Esophagus muscularis mucosa (tissue), 4 donors: ENCODE measurements around the gene BAG1. TPM values are rescaled to one million over a fixed set of nuclear protein-coding genes. Genes with fewer than 3 reads are reported as not detected.

Source experiments
- DNase-seq: peaks from one replicate; pipeline ENCODE4 v3.0.0-alpha.2; 2017; ENCODE audit errors: extremely low spot score
- H3K27ac ChIP-seq, 4 donors: fragments of 200-600 bp; sonication (generic); replicated peaks in 1 of 4; 1 replicate in 3 of 4; 2 replicates in 1 of 4; pipeline ENCODE4 v1.5.1; 2016 to 2019; ENCODE audit warnings: mild to moderate bottlenecking in 1 of 4
- H3K27me3 ChIP-seq, 4 donors: fragments of 200-600 bp; sonication (generic); one replicate each; pipeline versions ENCODE4 v1.5.1 to v1.6.0; 2016 to 2019
- H3K36me3 ChIP-seq, 4 donors: fragments of 200-600 bp; sonication (generic); one replicate each; pipeline ENCODE4 v1.5.1; 2016 to 2019
- H3K4me1 ChIP-seq, 4 donors: fragments of 200-600 bp; sonication (generic); one replicate each; pipeline ENCODE4 v1.5.1; 2016 to 2019
- H3K4me3 ChIP-seq, 4 donors: fragments of 200-600 bp; sonication (generic); 1 replicate in 2 of 4; 2 replicates in 2 of 4; pipeline ENCODE4 v1.5.1; 2016 to 2019; ENCODE audit warnings: mild to moderate bottlenecking in 4 of 4, moderate library complexity in 1 of 4
- H3K9me3 ChIP-seq, 4 donors: fragments of 200-600 bp; sonication (generic); 1 replicate in 3 of 4; 2 replicates in 1 of 4; pipeline ENCODE4 v1.5.1; 2016 to 2019
- EP300 ChIP-seq: sonication (generic); formaldehyde crosslinking; IDR thresholded peaks from one replicate; pipeline ENCODE4 v1.6.1; 2017; ENCODE audit warnings: antibody characterized with exemption
- POLR2A ChIP-seq: fragments of 450-650 bp; IDR thresholded peaks from one replicate; pipeline ENCODE4 v1.6.1; 2017; ENCODE audit warnings: antibody characterized with exemption, moderate library complexity, mild to moderate bottlenecking, low read depth
- POLR2AphosphoS5 ChIP-seq, 2 donors: sonication (generic); formaldehyde crosslinking; IDR thresholded peaks; one replicate each; pipeline ENCODE4 v1.6.1; 2017; ENCODE audit warnings: antibody characterized with exemption in 2 of 2
- WGBS: methylation state at CpG from one replicate; pipeline ENCODE4 v1.1.5; 2018; 5-methylcytosine and 5-hydroxymethylcytosine counted together
- intact Hi-C: fragments of 100-400 bp; cut with DNase I; formaldehyde crosslinking; loops from one replicate; pipeline ENCODE4 v1.15.1; 2023
- total RNA-seq, 4 donors: library from RNA; depleted of rRNA; stranded (reverse); fragments of >200 nt; gene quantifications; one replicate each; pipeline versions ENCODE4 v1.1.0 to v1.2.1, GENCODE V29; 2016
- TF ChIP-seq, protein P1 (sequence below), 3 experiments: fragments of 200-600 bp in 2 of 3; fragments of 450-650 bp in 1 of 3; sonication (generic) in 2 of 3; IDR thresholded peaks; one replicate each; pipeline ENCODE4 v1.5.1; 2017 to 2019; ENCODE audit warnings: antibody characterized with exemption in 3 of 3, mild to moderate bottlenecking in 2 of 3, moderate library complexity in 1 of 3

The BAG1 gene
- total RNA-seq, 4 donors from 2014 or later, result 108 to 154 (median 126) TPM

DNA sequence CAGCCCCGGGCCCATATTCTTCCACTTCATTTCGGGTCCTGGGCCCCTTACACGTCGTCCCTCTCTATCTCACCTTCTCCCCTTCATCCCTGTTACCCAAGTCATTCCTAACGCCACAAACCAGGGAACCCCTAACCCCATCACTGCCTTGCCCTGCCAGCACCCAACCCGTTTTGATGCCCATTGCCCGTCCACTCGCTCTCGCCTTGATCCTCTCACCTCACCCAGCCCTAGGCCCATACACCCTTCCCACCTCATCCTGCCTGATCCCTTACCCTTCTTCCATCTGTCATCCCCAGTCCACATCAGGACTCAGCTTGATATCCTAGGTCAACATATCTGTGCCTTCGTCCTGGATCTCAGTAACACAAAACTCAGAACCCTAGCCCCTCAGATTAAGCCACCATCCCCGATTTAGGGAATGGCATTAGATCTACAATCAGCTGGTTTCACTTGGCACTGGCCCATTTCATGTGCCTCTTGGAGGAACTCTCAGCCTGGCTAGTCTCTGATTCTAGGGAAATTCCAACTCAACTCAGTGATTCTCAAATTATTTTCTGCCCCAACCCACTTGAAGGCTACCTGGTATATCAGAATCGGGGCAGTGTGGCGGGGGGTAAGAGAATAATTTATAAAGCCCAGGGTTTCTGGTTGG is 830 bp upstream of the BAG1 start:
- peaks cover 20 to 67% (median 52%) of the 10 kb centered on the region in 4 donors for H3K36me3 ChIP-seq
- TF ChIP-seq POLR2AphosphoS5 (IDR thresholded peaks at IDR 0.05), result no peak
- peak; percentile 4 for TF ChIP-seq EP300
- TF ChIP-seq POLR2A, result no peak
- H3K27ac ChIP-seq, result peak overlapping the region; percentile 91 to 95 (median 92)
- H3K27me3 ChIP-seq, result no peaks in the 10 kb centered on the region
- WGBS, result 25% methylated on average over 12 of the region's 13 CpGs
- no peak for DNase-seq
- H3K9me3 ChIP-seq, result no peaks in the 10 kb centered on the region
- peak overlapping the region; percentile 71 to 90 (median 86) for H3K4me3 ChIP-seq
- peaks cover 21 to 46% (median 34%) of the 10 kb centered on the region in 4 donors for H3K4me1 ChIP-seq
- intact Hi-C loops, result loop anchor here (10.0 kb wide), 1 partner anchor 881 kb away; the partner anchor contains the start of gene ACO1

DNA sequence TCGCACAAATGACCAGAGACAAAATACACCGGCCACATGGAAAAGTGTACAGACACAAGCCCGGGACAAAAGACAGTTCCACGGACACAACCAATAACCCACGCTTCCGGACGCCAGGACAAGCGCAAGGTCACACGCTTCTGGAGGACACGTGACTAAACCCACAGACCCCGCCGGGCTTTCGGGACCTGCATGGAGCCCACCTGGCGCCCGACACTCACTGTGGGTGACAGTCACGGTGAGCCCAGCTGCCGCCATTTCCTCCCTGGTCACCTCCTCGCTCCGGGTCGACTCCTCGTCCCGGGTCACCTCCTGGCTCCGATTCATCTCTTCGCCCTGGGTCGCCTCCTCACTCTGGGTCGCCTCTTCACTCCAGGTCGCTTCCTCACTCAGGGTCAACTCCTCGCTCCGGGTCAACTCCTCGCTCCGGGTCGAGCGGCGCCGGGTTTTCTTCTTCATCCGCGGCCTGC is 470 bp downstream of the BAG1 start:
- WGBS, result 0% methylated on average over 30 of the region's 37 CpGs
- Histone ChIP-seq H3K4me3 (peak overlapping the region; percentile 71 to 90 (median 86)), H3K9me3 (no peaks in the 10 kb centered on the region), H3K36me3 (peaks cover 24 to 67% (median 56%) of the 10 kb centered on the region in 4 donors), H3K27ac (peak overlapping the region; percentile 91 to 95 (median 92)), H3K4me1 (peaks cover 21 to 46% (median 34%) of the 10 kb centered on the region in 4 donors), H3K27me3 (no peaks in the 10 kb centered on the region)
- no peak for TF ChIP-seq EP300
- TF ChIP-seq, protein P1, sequence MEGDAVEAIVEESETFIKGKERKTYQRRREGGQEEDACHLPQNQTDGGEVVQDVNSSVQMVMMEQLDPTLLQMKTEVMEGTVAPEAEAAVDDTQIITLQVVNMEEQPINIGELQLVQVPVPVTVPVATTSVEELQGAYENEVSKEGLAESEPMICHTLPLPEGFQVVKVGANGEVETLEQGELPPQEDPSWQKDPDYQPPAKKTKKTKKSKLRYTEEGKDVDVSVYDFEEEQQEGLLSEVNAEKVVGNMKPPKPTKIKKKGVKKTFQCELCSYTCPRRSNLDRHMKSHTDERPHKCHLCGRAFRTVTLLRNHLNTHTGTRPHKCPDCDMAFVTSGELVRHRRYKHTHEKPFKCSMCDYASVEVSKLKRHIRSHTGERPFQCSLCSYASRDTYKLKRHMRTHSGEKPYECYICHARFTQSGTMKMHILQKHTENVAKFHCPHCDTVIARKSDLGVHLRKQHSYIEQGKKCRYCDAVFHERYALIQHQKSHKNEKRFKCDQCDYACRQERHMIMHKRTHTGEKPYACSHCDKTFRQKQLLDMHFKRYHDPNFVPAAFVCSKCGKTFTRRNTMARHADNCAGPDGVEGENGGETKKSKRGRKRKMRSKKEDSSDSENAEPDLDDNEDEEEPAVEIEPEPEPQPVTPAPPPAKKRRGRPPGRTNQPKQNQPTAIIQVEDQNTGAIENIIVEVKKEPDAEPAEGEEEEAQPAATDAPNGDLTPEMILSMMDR (IDR thresholded peaks at IDR 0.05), result no peak
- TF ChIP-seq POLR2AphosphoS5 (IDR thresholded peaks at IDR 0.05), result peak in 1 of 2 donors; percentile 15
- TF ChIP-seq POLR2A, result no peak
- DNase-seq, result no peak
- intact Hi-C loops, result loop anchor here (10.0 kb wide), 1 partner anchor 879 kb away; the partner anchor contains the start of gene ACO1

DNA sequence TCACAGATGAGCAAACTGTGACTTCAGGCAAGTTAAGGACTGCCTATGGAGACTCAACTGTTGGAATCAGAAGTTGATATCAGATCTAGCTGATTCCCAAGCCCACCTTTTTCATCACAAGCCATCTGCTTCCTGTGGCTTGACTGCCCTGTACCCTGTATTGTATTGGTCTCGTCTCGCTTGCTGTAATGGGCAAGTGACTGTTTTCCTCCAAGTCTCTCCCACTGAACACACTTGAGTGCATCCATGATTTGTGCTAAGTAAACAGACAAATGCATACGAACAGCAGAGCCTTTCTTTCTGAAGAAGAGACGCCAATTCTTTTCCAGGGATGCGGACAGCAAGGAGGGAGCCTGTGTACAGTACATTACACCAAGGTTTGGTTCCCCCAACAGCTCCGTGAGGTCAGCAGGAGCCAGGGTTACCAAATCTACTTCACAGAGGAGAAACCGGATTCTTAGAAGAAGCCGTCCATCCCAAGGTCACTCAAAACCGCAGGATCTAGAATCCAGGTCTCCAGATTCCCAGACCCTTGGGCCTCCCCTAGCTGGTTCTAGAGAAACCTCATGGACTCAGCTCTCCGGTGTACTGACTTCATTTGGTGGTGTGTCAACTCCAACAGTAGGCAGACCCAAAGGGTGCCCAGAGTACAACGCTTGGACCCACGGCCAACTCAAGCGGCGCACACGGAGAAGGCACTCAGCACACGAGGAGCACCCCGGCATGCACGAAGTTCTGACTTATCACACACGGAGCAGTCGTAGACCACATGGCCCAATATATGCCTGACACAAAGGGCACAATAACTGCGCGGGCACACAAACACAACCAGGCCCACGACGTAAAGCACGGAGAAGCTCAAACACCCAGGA is 1.1 kb downstream of the BAG1 start:
- intact Hi-C loops, result loop anchor here (10.0 kb wide), 1 partner anchor 879 kb away; the partner anchor contains the start of gene ACO1
- Histone ChIP-seq H3K4me1 (peaks cover 21 to 46% (median 34%) of the 10 kb centered on the region in 4 donors), H3K9me3 (no peaks in the 10 kb centered on the region), H3K4me3 (peak overlapping the region; percentile 71 to 90 (median 86)), H3K36me3 (peaks cover 31 to 67% (median 57%) of the 10 kb centered on the region in 4 donors), H3K27ac (peak overlapping the region; percentile 91 to 95 (median 92)), H3K27me3 (no peaks in the 10 kb centered on the region)
- 3% methylated on average over 21 of the region's 25 CpGs for WGBS
- TF ChIP-seq, protein P1 (IDR thresholded peaks at IDR 0.05), result no peak
- no peak for TF ChIP-seq EP300
- no peak for TF ChIP-seq POLR2AphosphoS5 (IDR thresholded peaks at IDR 0.05)
- no peak for TF ChIP-seq POLR2A
- no peak for DNase-seq

DNA sequence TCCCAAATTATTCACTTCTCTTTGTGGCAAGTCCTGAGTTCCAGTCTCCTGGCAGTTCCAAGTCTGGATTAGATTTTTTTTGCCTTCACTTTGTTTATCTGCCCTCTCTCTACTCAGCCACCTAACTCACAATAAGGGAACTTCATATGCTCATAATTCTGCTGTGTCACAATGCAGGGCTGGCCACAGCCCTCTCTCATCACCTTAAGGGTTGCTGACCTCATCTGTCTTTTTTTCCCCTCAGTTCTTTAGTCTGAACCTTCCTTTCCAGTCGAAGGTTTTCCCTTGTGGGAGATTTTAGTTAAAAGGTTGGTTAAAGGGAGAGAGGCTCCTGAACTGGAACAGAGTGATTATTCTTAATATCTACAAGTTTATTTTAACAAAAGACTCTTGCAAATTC is 4.1 kb downstream of the BAG1 start:
- 80% methylated on average over 1 of the region's 1 CpG for WGBS
- intact Hi-C loops, result loop anchor here (10.0 kb wide), 1 partner anchor 876 kb away; the partner anchor contains the start of gene ACO1
- TF ChIP-seq, protein P1 (IDR thresholded peaks at IDR 0.05), result no peak
- TF ChIP-seq POLR2A (no peak), POLR2AphosphoS5 (IDR thresholded peaks at IDR 0.05) (no peak), EP300 (no peak)
- H3K4me3 ChIP-seq, result no peak overlapping the region
- H3K9me3 ChIP-seq, result no peaks in the 10 kb centered on the region
- H3K36me3 ChIP-seq, result peaks cover 61 to 72% (median 68%) of the 10 kb centered on the region in 4 donors
- H3K4me1 ChIP-seq, result peaks cover 11 to 25% (median 20%) of the 10 kb centered on the region in 4 donors
- H3K27ac ChIP-seq, result no peak overlapping the region
- DNase-seq, result no peak
- no peaks in the 10 kb centered on the region for H3K27me3 ChIP-seq

DNA sequence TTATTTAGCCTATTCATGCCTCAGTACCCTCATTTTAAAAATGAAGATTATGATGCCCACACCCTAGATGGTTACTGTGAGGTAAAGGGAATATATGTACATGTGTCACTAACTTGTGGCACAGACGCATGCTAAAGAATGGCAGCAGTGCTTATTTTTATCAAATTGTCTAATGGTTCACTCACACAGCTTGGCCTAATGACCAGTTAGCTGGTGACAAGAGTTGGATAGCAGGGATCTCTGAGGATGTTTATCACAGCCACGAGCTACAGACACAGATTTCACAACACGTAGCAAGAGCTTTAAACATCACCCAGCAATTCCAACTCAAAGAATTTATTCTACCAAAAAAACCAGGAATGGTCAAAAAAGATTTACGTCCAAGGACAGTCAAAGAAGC is 7.2 kb downstream of the BAG1 start:
- WGBS, result 86% methylated on average over 4 of the region's 4 CpGs
- no peaks in the 10 kb centered on the region for H3K27me3 ChIP-seq
- TF ChIP-seq POLR2A, result no peak
- no peak for TF ChIP-seq EP300
- TF ChIP-seq, protein P1 (IDR thresholded peaks at IDR 0.05), result no peak
- TF ChIP-seq POLR2AphosphoS5 (IDR thresholded peaks at IDR 0.05), result no peak
- no peaks in the 10 kb centered on the region for H3K9me3 ChIP-seq
- intact Hi-C loops, result no loop called here
- H3K27ac ChIP-seq, result no peak overlapping the region
- H3K4me1 ChIP-seq, result peaks cover 0 to 6% (median 4%) of the 10 kb centered on the region in 4 donors
- DNase-seq, result no peak
- H3K36me3 ChIP-seq, result peaks cover 84 to 100% (median 98%) of the 10 kb centered on the region in 4 donors
- no peak overlapping the region for H3K4me3 ChIP-seq
